IPS-18c (cell line): ENCODE data around the gene AUTS2.

Experiments
- H3K4me3 ChIP-seq: 2 replicates; pipeline ENCODE4 v1.7.0; 2013; ENCODE audit warnings: low read depth, mild to moderate bottlenecking, low read length, moderate library complexity; ENCODE audit not compliant: insufficient read depth
- H3K9me3 ChIP-seq: one replicate; pipeline ENCODE4 v1.6.1; 2013; ENCODE audit warnings: mild to moderate bottlenecking, low read length, moderate library complexity; ENCODE audit not compliant: control insufficient read depth, insufficient read depth

Gene AUTS2

DNA sequence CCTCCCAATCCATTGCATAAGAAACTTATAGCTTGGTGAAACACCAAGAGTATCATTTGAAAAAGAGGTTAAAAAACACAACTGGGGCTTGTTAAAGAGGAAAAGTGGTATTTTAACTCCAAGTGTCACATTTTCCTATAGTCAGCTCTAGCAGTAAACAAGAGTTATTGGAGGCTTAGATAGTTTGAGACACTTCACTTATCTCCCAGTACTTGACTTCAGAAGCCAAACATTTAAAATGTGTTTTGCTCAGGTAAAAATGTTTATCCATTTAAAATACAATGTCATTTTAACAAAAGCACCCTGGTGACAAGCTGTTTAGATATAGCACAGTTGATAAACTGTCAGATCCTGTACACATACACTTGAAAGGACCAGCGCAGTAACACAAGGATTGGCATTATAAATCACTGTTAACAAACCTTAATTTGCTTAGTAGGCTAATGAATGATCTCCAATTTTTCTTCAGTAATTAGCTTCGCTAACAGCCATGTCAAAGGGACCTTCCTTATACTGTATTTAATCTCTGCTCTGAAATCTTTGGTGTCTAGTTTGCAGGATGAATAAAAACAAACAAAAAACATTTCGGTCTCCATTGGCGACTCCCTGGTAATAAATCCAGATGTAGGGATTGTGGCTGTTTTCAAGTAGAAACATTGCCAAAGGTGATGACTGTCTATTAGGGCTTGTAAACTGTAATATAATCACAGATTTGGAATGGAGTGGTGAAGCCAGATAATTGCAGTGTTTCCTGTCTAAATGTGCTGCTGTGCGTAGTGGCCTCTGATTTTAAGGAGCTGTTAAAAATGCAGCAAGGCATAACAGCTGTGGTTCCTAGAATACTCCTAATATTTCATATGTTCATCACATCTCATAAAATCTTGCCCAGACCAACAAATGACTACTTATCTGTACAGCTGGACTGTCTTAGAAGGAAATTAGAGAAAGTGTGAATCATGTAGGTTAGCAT, 545.1 kb downstream of the AUTS2 start:
- Histone ChIP-seq H3K9me3 (no peaks in the 10 kb centered on the region), H3K4me3 (no peak overlapping the region)

DNA sequence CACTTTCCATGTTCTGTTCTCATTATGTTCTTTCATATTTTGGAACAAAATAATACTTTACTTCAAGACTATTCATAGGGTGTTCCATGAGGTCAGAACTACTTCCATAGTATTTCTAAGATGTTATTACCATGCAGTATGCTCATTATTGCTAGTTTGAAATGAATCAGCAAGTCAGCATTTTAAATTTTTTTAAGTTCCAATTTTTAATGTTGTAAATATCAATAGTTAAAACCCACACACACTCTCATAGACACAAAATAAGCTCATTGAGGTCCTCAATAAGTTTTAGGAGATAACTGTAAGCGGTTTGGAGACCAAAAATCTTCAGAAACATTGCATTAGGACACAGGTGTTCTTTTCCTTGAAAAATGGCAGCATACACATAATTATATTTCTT, 550.7 kb downstream of the AUTS2 start:
- Histone ChIP-seq H3K9me3 (no peaks in the 10 kb centered on the region), H3K4me3 (no peak overlapping the region)

DNA sequence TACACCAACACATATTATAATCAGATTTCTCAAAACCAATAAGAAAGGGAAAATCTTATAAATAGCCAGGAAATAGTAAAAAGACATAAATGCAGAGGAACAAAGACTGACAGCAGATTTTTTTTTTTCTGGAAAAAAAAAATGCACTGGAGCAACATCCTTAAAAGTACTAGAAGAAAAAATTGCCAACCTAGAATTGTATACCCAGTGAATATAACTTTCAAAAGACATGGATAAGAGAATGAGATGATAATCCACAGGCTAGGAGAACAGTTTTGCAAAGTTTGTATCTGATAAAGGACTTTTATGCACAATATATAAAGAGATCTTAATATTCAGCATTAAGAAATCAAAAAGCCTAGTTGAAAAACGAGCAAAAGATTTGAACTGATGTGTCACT, 554.0 kb downstream of the AUTS2 start:
- no peak overlapping the region for H3K4me3 ChIP-seq
- H3K9me3 ChIP-seq, result peaks cover 3% of the 10 kb centered on the region

DNA sequence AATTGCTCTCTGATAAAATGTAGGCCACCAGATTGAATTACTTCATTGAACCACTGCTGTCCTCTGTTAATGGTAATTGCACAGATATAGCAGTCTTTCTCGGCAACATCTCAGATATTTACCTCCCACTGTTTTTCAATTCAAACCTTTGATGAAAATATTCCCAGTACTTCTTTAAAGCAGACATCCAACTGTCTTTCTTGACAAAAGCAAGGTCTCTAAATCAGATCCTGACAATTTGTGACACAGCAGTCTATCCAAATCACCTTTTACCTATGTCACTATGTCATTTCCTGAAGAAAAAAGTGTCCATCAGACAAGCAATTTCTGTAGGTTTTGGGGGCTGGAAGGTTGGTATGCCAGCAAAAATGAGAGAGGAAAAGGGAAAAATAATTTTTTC, 555.7 kb downstream of the AUTS2 start:
- peaks cover 3% of the 10 kb centered on the region for H3K9me3 ChIP-seq
- H3K4me3 ChIP-seq, result no peak overlapping the region

DNA sequence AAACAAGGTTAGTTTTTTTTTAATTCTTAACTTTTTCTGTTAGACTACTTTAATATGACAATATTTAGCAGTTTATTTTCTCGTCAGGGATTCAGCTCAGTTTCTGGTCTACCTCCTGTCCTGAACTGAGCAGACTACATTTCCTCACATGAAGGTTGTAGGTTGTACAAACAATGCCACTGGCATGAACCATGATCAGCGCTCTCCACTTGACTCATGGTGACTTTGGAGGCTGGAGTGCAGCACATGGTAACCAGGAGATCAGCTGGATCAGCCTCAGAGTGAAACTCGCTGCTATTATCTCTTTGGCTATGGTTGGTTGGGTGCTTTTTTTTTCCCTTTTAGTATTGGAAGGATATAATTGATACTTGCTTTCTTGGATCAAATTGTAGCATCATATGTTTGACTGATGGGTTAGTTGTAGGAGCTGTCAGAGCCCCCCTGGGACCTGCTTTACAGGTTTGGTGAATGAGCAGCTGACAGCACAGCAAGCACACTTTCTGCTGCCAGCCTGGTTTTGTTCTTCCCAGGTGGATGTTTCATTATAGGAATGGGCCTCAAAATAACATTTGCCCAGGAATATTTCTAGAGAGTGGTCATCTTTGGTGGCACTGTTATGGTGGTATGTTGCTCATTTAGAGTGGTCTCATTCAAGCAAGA, 556.4 kb downstream of the AUTS2 start:
- no peak overlapping the region for H3K4me3 ChIP-seq
- H3K9me3 ChIP-seq, result peaks cover 3% of the 10 kb centered on the region

DNA sequence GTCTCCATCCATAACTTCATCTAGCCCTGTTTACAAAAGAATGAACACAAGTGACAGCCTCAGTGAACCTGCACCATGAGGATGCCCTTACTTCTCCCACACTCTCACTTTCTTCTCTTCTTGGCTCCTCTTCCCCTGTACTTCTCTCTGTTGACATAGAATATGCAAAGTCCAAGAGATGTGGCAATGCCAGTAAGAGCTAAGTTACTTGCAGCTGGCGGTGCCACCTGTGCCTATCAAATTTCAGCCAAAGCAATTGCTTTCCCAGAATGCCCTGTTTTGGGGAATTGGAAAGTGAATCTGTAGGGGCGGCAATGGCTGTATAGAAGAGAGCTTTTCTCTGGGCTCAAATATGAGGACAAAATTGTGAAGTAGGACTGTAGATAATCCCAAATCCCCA, 557.8 kb downstream of the AUTS2 start:
- Histone ChIP-seq H3K9me3 (peaks cover 3% of the 10 kb centered on the region), H3K4me3 (no peak overlapping the region)

DNA sequence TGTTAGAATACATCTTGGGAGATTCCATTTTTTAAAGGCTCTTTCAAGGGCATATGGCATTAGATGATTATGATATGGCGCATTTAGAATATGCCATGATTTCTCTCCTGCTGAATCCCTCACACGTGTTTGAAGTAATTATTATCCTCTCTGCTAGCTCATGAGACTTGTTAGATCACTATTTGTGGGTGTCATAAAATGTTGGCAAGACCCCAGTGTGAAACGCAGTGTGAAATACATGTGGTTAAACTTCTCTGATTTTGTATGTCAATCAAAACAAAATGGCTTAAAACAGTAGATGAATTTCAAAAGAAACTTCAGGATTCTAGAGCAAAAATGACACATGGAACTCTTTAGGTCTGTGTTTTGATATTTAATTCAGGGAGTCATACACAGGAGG, 560.8 kb downstream of the AUTS2 start:
- Histone ChIP-seq H3K9me3 (peaks cover 3% of the 10 kb centered on the region), H3K4me3 (no peak overlapping the region)

DNA sequence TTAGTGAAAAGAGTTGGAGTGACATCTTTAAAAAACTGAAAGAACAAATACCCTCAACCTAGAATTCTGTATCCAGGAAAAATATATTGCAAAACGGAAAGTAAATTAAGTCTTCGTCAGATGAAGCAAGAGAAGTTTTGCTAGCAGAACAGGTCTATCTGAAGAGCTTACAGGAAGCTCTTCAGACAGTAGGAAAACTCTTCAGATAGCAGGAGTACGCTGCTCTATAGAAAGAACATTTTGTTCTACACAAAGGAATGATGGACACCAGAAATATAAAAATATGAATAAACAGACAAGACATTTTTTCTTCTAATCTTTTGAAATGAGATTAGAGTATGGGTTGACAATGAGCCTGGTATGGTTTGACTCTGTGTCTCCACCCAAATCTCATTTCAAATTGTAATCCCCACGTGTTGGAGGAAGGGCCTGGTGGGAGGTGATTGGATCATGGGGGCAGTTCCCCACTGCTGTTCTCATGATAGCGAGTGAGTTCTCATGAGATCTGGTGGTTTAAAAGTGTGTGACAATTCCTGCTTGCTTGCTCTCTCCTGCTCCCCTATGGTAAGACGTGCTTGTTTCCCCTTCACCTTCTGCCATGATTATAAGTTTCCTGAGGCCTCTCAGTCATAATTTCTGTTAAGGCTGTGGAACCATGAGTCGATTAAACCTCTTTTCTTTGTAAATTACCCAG, 567.3 kb downstream of the AUTS2 start:
- Histone ChIP-seq H3K9me3 (no peaks in the 10 kb centered on the region), H3K4me3 (no peak overlapping the region)

DNA sequence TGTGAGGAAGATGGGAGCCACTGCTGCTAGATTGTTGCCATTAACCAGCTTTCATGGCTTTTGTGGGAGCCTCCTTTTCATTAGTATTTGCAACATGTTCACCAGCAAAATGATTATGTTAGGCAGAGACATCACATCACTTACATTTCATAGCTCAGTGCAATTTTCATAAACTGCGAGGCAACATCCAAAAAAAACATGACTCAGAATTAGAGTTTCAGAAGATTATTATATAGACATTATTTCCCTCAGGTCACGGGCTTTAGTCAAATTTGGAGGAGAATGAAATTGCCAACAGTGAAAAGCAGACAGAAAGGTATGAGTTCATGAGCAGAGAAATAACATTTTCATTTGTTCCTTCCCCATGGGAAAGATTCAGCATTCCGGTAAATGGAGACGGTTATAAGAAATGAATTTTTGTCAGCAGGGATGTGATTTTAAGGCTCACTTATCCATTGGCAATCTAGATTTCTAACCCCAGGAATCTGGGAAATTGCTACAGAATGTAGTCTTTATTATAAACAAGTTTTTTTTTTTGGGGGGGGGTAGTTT, 573.2 kb downstream of the AUTS2 start:
- no peak overlapping the region; the same call in 1 of the 2 replicates for H3K4me3 ChIP-seq
- H3K9me3 ChIP-seq, result no peaks in the 10 kb centered on the region

DNA sequence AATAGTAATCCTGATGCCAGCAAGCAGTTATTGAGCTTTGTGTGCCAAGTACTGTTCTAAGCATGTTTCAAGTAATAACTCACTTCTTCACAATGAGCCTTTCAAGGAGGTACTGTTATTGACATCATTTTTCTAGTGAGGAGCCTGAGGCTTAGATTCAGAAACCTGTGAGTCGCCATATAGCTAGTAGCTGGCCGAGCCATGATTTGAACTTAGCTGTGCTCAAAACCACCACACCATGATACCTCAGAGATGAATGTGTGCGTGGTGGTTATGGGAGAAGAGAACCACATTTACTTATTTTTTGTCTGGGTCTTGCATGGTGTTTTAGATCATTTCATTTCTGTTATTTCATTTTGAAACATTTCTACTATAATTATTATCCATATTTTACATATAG, 578.9 kb downstream of the AUTS2 start:
- H3K4me3 ChIP-seq, result no peak overlapping the region
- no peaks in the 10 kb centered on the region for H3K9me3 ChIP-seq

DNA sequence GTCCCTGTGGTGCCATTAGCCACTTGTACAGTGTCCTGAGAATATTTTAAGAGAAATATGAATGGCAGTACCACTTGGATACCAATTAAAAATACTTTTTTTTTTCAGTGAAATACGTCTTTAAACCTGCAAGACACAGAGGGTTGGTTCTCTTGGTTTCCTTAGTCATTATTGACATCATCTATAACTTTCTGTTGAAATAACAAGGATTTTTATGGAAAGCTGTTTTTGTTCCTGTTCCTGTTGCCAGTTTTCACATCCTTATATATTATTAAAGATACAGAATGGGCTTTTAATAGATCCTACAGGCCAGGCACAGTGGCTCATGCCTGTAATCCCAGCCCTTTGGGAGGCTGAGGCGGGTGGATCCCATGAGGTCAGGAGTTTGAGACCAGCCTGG, 579.9 kb downstream of the AUTS2 start:
- Histone ChIP-seq H3K4me3 (no peak overlapping the region), H3K9me3 (no peaks in the 10 kb centered on the region)

DNA sequence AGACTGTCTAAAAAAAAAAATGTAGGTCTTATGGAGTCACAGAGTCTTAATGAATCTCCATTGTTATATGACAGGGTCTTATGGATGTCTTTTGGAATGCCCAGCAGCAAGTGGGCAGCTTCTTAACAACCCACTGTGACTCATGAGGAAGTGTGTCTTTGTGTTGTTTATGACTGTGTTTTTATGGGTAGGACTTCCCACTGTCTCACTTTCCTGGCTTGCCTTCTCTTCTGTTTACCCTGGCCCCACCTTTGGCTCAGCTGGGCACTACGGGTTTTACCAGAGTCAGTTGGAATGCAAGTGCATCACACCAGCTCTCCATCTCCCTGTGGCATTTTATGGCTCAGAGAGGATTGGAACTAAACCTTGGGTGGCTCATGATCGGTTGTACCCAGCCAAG, 580.5 kb downstream of the AUTS2 start:
- Histone ChIP-seq H3K9me3 (no peaks in the 10 kb centered on the region), H3K4me3 (no peak overlapping the region)

DNA sequence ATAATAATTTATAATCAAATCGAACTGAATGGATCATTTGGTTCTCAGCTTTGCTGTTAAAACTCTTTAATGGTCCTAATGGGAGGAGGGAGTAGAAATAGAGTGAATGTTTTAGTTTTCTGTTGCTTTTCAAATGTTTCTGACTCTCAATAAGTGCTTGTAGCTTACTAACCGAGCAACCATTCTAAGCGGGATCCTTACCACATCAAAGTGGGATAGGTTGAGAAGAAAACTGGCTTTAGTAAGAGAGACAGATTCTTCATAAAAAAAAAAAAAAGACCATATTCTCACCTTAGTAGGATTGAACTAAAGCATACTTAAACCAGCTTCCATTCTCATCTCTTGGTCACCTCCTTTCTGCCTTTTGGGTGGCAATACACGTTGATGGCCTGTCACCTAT, 584.2 kb downstream of the AUTS2 start:
- no peak overlapping the region for H3K4me3 ChIP-seq
- no peaks in the 10 kb centered on the region for H3K9me3 ChIP-seq

DNA sequence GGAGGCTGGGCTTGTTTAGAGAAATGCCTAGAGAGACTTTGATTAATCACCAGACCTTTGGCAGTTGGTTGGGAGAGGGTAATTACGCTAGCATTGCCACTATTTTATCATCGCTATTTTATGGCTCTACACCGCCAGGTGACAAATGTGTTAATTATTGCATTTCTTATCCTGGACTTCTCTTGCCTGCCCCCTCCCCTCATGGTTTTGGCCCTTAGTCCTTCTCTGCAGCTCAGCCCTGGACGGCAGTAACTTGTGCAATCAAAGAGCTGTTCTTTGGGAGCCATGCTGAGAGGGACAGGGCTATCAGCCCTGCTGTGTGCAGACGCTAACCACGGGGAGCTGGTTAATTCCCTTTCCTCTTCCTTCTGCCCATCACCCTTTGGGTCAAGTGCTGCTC, 585.0 kb downstream of the AUTS2 start:
- no peaks in the 10 kb centered on the region for H3K9me3 ChIP-seq
- no peak overlapping the region for H3K4me3 ChIP-seq

DNA sequence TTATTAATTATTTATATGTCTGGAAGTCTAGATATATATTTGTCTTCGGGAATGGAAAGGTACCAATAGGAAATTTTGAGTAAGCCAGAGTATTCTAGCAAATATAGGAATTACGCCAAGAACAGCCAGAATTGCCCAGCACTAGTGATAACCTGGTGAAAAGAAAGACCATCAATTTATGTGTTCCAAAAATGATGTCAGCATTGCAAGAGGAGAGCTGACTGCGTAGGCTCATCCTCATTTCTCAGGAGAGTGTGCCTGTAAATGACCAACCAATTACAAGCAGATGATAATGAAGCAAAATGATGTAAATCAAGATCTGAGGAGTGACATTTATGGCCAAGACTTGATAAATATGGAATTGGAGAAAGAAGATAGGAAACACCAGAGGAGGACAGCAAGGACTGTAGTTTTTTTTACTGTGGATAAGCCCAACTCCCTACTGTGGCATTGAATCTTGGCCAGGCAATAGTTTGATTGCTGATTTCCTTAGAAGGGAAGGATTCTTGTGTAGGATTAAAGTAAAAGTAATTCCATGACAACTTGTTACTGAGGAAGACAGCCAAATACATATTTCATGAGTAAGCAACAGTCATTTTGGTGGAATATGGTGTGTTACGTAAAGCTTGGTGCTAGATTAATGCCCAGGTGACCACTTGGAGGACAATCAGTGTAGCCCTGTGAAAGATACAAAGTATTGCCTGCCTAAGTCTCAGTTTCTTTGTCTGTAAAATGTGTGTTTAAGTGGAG, 590.8 kb downstream of the AUTS2 start:
- no peaks in the 10 kb centered on the region for H3K9me3 ChIP-seq
- no peak overlapping the region for H3K4me3 ChIP-seq

DNA sequence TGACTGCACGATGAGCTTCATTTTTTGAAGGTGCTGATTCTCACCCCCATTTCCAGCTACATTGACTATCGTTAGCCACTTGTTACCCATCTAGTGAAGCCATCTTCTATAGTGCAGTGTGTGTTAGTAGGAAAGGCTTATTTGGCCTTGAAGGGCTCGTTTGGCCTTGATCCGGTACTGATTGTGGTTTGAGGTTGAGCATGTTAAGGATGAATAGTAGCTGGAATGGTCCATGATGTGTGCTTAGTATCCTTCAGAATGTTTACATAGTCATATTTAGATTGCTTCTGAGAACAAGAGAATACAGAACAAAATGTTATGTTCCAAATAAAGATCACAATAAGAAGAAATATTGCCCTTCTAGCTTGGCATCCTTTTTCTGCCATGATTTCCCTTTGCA, 591.5 kb downstream of the AUTS2 start:
- Histone ChIP-seq H3K4me3 (no peak overlapping the region), H3K9me3 (no peaks in the 10 kb centered on the region)

DNA sequence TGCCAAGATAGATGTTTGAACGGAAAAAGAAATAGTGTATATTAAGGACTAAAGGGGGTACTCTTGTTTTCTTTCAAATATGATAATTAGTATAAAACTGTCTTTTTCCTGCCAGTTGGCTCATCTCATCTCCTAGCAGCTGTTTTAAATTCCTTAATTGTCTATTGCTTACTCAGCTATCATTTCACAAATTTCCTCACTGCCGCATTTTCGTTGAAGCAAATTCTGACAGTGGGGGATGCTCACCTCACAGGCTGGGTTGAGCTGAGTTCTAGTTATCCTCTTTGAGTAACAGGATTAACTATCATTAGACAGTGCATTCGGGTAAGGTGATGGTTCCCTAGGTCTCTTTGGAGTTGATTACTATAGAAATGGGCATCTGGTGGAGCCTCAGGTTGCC, 592.0 kb downstream of the AUTS2 start:
- H3K4me3 ChIP-seq, result no peak overlapping the region
- no peaks in the 10 kb centered on the region for H3K9me3 ChIP-seq
